Fibroblast of skin of right biceps (primary cell): Measurements from ENCODE around the gene PNMA8C.
A peak's percentile ranks its signal among the peaks of the same experiment; 100 is the strongest.
"Not testable (repeated sequence)": the region's sequence is repeated elsewhere in the genome, so short reads cannot be mapped to it uniquely, and the experiment has no call there.

Experiments
- DNase-seq: peaks from one replicate; pipeline ENCODE4 v3.0.0-alpha.2; 2013

The PNMA8C gene

DNA sequence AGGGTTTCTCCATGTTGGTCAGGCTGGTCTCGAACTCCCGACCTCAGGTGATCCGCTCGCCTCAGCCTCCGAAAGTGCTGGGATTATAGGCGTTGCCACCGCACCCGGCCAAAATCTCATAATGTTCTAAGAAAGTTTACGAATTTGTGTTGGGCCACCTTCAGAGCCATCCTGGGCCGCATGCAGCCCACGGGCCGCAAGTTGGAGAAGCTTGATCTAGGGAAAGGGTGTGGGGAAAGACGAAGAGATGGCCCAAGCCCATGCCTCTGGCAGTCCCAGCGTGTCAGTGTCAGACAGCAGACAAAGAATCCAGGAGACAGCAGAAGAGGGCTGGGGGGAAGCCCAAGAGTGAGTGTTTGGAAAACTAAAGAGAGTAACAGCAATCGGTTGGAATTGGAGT is 17.3 kb upstream of the PNMA8C start:
- DNase-seq: no peak

DNA sequence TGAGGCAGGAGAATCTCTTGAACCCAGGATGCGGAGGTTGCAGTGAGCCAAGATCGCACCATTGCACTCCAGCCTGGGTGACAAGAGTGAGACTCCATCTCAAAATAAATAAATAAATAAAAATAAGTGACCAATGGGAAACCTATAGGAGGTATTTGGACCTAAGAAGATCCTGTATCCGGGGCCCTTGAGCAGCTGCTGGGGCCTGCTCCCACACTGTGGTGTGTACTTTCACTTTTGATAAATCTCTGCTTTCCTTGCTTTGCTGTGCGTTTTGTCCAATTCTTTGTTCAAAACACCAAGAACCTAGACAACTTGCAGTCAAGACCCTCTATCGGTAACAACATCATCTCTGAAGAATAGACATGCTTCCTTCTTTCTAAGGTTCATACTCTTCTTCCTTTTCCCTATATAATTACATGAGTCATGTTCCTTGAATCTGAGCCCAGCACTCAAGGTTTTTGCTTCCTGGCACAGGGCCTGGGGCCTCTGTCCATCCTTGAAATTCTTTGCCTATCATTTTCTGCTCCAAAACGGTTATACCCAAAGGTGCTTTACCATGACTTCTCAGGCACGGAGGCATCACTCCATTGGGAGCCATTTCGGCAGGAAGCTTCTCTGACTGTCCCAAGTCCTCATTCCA is 14.2 kb upstream of the PNMA8C start:
- peak; percentile 84 for DNase-seq

DNA sequence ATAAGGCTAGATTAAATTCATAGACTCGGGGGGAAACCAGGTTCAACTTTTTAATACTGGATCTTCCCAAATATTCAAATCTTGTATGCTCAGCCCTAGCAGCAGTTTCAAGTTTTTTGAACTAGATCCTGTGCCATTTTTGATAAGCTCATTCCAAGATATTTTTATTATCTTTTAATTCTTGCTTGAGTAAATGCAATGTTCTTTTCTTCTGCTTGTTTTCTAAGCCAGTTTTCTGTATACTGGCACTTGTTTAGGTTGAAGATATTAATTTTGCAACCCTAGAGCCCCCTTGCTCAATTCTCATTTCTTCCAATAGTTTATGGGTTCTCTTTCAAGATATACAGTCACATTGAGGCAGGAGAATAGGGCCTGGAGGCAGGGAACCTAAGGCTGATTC is 13.1 kb upstream of the PNMA8C start:
- no peak for DNase-seq

DNA sequence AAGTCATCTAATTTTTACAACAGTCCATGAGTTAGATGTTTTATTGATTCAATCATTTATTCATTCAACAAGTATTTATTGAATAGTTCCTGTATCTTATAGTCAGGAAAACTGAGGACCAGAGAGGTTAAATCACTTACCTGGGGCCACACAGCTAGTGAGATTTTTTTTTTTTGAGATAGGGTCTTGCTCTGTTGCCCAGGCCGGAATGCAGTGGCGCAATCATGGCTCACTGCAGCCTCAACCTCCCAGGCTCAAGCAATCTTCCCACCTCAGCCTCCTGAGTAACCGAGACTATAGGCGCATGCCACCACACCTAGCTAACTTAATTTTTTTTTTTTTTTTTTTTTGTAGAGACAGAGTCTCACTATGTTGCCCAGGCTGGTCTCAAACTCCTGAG is 7.0 kb upstream of the PNMA8C start:
- not testable (repeated sequence) for DNase-seq

- no peak for DNase-seq
Observed at GRCh38 chr19:46435009-46435408, 6.3 kb upstream of the PNMA8C start.

GRCh38 chr19:46433470-46433869 is 4.7 kb upstream of the PNMA8C start:
- not testable (repeated sequence) for DNase-seq

DNA sequence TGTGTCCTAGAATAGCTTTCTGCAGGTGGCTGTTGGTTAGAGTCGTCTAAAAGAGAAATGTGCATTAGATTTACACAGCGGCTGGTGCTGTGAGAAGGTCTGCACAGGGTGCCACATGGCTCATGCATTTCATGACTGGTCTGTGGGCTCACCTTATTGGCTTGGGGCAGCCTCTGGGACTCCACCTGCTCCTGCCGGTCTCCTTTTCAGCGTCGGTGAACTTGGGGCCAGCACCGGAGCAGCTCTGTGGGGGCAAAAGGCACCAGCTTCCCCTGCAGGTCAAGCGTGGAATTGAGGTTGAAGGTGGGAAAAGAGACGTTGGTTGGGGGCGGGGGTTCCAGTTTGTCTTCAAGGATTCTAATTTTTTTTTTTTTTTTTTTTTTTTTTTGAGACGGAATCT is 3.1 kb upstream of the PNMA8C start:
- DNase-seq: no peak

DNA sequence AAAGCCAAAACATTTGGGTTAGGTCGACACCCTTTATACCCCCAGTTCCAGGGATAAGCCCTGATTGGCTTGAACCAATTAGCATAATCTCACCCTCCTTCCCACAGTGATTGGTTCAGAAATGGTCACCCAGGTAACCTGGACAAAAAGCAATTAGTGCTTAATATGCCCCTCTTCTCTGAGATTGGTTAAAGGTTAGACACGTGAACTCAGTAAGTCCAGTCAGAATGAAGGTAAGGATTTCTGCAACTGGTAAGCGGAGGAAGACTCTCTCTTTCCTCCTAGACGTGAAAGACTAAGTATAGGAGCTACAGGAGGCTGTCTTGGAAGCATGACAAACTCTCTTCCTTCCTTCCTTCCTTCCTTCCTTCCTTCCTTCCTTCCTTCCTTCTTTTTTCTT is 1.3 kb upstream of the PNMA8C start:
- no peak for DNase-seq

GRCh38 chr19:46427518-46428045 is 1.2 kb downstream of the PNMA8C start:
- DNase-seq: no peak

DNA sequence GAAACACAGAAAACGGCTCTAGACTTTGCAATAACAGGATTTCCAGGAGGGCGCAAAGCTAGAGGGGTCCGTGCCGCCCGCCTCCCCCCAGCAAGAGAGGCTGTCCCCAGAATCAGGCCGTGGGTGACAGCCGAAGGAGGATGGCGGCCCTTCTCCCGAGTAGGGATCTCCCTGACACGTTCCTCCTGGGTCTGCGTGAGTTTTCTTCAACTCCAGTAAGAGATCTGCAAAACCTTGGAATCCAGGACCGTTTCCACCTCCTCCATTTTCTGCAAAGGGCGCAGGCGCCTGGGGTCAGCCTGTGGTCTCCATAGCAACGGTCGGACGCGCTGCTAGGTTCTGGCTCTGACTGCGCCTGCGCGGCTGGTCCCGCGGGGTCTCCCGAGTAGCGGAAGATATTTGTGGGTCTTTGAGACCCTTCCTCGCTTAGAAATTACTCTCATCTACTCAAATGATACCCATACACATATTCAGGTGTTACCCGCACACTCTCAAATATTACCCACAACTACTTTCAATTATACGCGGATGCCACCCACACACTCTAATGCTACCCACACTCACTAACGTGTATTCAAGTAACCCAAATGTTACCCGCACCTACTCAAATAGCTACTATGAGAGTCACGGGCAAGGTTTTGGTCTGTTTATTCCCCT is 2.1 kb downstream of the PNMA8C start:
- DNase-seq: peak; percentile 77

GRCh38 chr19:46426035-46426505 is 2.7 kb downstream of the PNMA8C start:
- peak; percentile 35 for DNase-seq

DNA sequence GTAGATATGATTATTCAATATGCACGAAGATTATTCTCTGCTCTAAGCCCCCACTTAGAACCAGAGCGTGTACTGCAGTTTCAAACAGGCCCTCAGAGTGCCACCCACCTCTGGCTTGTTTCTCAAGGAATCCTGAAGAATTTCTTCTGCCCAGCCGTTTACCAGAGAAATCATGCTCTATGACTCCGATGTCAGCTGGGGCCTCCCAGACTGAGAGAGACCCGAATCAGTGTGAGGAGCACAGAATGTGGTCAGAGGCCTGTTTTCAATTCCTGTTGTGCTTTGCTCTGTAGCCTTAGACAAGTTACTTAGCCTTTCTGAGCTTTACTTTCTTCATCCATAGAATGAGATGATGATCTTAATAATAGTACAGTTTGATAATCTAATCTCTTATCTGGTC is 5.5 kb downstream of the PNMA8C start:
- DNase-seq: no peak

- DNase-seq: no peak
Observed at GRCh38 chr19:46422344-46422743, 6.4 kb downstream of the PNMA8C start.

GRCh38 chr19:46420056-46420455 is 8.7 kb downstream of the PNMA8C start:
- DNase-seq: no peak

DNA sequence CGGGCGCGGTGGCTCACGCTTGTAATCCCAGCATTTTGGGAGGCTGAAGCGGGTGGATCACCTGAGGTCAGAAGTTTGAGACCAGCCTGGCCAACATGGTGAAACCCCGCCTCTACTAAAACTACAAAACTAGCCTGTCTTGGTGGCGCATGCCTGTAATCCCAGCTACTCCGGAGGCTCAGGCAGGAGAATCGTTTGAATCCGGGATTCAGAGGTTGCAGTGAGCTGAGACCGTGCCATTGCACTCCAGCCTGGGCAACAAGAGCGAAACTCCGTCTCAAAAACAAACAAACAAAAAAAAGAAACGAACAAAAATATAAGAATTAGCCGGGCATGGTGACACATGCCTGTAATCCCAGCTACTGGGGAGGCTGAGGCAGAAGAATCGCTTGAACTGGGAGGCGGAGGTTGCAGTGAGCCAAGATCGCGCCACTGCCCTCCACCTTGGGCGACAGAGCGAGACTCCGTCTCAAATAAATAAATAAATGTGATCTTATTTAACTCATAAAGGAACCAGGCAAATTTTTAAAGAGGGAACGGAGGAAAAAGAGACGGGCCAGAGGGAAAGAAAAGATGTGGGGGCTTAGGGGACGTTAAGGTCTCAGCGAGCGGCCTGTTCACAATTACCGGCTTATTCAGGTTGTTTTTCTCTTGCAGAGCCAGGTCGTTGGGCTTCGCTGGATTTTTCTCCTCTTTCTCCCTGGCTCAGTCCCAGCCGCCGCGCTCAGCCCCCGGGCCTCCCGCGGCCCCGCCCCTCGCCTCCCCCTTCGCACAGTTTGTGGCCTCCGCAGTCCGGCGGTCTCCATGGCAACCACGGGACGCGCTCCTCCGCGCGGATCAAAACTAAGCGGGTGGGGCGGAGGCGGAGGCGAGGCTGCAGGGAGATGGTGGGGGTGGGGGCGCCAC is 12.7 kb downstream of the PNMA8C start:
- peak; percentile 92 for DNase-seq

GRCh38 chr19:46414899-46415298 is 13.8 kb downstream of the PNMA8C start:
- DNase-seq: not testable (repeated sequence)

DNA sequence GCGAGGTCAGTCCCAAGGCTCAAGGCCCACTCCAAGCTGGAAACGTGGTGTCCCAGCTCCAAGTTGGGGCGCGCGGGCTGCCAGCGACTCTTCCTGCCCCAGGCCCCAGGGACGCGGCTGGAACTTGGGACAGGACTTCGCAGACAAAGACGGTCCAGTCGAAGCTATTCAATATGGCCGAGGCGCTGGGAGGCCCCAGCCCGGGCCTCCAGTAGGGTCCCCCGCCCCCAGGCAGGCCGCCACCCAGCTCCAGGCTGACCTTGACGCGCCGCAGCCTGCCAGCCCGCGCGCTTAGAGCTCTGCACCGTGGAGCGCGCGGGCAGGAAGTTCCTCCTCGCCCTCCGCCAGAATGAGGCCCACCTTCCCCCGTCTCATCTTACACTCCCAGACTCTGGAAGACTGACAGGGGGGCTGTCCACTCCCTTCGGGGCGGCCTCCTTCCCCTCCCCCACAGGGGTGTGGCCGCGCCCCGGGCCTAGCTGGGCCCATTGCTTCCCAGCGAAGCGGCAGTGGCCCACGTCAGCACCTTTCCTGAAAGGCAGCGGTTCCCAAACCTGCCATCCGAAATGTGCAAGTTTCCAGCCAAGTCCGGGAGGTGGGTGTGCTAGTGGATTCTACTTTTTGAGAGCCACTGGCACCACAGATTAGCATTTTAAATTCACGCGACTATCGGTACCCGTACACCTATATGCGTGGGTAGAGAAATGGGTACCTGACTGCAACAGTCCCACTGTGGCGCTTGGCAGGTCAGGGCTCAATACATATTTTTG is 15.3 kb downstream of the PNMA8C start, which contains the start of gene CCDC8:
Gene CCDC8, minus strand, starts transcription at position 303 of the 770 bp plus-strand sequence. CDS start 754 bp downstream, outside the sequence.
- peak; percentile 99 for DNase-seq

DNA sequence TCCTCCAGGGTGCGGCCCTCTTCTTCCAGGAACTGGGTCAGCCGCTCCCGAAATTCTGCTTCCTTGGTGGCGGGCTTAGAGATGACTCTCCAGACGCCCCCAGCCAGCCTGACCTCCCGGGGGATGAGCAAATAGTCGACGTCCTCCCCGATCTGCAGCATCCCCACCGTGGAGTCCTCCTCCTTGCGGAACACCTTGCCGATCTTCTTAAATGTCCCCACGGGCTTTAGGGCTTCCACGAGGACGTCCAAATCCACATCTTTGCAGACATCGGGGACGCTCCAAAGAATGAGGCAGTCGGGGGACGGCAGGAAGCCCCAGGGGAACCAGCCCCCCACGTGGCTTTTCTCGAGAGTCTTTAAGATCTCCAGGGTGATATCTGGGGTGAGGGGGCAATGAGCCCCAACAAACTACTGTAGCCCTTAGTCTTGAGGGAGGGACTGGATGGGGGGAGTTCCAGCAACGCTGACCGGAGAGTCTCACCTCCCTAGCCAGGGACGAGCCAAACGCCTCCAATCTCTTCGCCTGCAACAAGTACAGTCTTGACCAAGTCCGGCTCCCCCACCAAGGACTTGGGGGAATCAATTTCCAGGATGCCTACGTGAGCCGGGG is 16.0 kb downstream of the PNMA8C start:
- no peak for DNase-seq

- DNase-seq: no peak
Observed at GRCh38 chr19:46411925-46412649, 16.6 kb downstream of the PNMA8C start.

GRCh38 chr19:46411088-46411924 is 17.4 kb downstream of the PNMA8C start:
- DNase-seq: no peak
